GM19395 (cell line): ENCODE results near the gene DPY19L2.
"Not testable (repeated sequence)": the region's sequence is repeated elsewhere in the genome, so short reads cannot be mapped to it uniquely, and the experiment has no call there.

ENCODE experiments used
- ATAC-seq: cut with Tn5 transposase; IDR thresholded peaks from one replicate; pipeline ENCODE4 v1.9.1; 2021; ENCODE audit warnings: mild to moderate bottlenecking, moderate library complexity; ENCODE audit not compliant: unreplicated experiment

Gene DPY19L2

DNA sequence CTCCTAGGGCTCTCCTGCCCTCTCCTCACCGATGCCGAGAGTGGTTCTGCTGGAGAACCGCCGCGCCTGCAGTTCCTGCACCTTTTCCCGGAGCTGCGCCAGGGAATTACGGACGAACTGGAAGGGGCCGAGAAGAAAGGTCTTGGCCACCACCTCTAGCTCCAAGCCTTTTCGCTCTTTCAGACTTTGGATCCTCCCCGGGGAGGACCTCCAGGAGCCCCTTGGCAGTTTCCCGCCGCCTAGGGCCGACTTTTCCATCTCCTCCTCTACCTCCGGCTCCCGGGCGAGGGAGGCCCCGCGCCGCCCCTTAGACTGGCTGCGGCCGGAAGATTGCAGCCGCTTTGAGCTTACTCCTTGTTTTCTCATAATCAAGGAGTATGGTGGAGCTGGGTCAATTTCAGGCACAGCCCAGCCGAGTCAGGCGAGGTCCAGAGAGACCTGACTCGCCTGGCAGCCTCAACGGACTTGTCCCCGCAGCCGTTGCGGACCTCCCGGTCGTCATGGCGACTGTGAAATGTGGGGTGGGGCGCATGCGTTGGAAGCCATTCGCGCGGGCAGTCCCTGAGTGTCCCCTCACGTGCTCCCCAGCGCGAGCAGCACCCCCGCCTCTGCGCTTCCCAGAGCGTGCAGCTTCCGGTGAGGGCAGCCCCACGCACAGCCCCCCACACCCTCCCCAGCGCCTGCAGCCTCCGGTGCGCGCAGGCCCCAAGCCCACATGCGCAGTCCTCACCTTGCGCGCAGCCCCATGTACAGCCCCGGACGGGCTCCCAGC is at the start of gene DPY19L2:
Gene DPY19L2 (minus strand): TSS at position 466 of the 772 bp plus-strand sequence. CDS start 100 bp downstream, at position 366.
- ATAC-seq, result peak; percentile 69

DNA sequence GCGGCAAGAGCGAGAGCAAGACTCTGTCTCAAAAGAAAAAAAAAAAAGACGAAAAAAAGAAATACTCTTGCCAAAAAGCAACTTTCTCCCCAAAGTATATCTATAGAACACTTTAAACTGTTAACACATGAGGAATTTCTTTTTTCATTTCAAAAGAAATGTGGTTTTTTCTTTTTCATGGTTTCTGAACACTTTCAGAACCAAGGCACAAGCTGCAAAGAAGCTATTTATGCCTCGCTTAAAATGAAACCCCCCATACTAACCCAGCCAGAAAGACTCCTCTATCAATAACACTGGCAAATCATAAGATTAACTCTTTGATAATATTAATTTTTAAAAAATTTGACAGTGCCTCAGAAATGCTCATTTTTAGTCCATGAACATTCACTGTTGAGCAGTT is 48.6 kb upstream of the DPY19L2 start:
- peak; percentile 56 for ATAC-seq

DNA sequence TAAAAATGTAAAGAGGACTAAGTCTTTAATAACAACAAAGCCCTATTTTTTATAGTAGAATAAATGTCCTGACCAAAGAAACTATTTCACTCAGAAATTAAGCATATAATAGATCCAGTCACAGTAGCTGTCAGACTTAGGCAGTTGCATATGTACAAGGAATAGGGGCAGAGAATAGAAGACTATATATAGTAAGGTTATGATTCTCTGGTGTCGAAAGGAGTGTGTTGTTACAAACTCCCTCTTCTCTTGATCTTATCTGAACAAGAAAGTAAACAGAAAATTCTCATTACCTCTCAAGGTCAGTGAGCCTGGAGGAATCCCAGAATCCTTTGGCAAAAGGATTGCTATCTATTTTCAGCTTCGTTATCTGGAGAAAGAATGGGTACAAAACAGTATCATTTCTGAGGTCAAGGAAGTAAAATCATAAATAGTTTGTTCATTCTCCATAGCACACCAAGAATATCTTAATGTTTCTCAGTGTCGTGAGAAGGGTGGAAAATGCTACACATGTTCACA is 46.9 kb upstream of the DPY19L2 start:
- ATAC-seq, result not testable (repeated sequence)

DNA sequence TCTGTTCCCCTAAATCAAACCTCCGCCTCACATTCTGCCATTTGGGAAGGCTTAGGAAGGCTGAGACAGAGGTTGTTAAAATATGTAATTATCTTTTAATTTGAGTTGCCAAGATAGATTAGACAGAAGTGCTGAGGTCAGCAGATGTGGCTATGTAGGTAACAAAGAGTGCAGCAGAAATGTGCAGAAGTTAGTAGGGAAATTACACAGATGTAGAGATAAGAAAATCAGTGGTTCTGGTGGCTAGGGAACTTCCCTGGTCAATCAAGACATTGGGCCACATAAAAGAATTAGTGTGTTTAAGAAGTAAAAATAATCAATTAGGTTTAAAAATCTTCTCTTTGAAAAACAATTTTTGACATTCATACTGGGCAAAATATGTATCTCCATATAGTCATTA is 46.1 kb upstream of the DPY19L2 start:
- ATAC-seq, result not testable (repeated sequence)

DNA sequence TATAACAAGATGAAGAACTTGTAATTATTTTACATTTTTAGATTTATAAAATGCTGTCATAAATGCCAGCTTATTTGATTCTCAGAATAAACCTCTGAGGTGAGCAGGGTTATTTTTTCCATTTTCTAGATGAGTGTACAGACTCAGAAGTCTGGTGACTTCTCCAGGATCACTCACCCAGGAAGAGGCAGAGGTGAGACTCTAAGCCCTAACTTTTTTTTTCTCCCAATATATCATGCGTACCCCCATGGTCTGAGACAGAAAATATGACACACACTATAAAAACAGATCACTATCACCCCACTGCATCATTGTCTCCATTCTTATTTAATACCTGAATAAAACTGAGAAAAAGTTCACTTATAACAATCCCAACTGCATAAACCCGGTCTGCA is 45.4 kb upstream of the DPY19L2 start:
- ATAC-seq, result not testable (repeated sequence)

DNA sequence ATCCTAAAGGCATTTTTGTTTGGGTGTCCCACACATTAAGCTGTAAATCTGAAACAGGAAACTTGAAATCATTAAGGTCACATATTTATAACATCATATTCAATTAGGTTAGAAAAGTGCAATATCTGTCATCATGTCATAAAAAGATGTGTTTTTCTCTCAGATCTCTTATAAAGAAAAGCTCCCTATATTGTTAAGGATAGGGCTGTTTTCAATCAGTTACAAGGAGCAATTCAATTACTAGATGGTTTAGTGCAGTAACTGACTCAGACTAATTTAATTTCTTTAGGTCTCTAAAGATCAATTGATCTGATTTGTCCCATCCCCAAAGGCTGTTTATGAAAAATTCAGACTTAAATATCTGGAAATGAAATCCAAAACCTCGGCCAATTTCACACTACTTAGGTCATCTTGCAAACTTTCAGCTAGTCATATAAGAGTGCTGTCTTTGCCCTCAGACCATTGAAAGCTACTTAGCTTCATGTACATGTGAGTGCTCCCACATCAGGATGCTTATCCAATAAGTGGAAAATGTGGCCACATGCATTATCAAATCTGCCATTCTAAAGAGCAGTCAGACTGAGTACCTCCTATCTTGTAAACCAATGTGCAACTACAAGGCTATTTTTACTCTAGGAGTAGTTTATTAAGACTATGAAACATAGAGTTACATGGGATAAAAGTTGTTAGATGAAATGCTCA is 44.8 kb upstream of the DPY19L2 start:
- ATAC-seq, result not testable (repeated sequence)

DNA sequence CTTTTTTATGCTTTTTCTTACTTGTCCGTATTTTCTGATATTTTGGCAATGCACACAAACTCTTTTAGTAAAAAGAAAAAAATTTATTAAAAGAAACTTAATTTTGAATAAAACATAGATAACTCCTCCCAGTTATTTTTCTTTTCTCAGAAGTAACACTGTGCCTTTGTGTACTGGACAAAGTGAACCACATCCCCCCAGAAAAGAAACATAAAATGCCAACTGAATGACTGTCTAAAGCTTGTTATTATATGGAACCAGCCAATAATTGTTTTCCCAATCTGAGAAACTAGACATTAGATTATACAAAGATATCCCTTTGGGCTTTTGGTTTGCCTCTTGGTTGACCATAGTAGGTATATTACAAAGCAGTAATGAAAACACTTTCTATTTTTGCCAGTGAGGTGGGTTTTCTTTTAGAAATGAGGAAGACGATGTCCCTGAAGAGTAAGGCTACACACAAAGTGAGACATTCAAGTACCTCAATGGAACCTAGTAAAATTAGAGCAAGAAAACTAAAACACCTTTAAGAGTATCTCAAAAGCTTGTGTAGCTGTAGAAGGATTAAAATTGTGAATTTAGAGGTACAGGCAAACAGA is 44.2 kb upstream of the DPY19L2 start:
- ATAC-seq, result peak; percentile 38

DNA sequence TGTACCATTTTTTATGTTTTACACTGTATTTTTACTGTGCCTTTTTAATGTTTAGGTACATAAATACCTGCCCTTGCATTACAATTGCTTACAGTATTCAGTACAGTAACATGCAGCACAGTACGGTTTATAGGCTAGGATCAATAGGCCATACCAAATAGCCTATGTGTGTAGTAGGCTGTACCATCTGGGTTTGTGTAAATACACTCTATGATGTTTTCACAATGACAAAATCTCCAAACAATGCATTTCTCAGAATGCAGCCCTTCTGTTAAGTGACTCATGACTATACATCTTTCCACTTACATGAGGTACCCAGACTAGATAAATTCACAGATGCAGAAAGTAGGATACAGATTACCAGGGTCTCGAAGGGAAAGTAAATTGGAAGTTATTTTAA is 43.0 kb upstream of the DPY19L2 start:
- ATAC-seq, result not testable (repeated sequence)

DNA sequence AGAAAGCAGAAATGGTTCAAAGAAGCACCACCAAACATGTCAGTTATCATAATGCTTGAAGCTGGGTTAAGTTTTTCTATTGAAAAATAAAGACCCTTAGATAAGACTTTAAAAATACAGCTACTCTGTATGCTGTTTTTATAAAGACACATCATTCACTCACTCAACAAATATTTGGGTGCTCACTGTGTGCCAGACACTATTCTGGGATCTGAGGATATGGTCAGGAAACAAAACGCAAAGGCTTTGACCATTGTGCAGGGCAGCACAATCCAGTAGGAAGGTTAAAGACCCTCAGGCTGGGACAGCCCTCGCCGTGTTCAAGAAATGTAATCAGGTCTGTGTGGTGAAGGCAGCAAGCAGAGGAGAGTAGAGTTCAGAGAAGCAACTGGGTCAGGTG is 38.0 kb upstream of the DPY19L2 start:
- ATAC-seq, result no peak

DNA sequence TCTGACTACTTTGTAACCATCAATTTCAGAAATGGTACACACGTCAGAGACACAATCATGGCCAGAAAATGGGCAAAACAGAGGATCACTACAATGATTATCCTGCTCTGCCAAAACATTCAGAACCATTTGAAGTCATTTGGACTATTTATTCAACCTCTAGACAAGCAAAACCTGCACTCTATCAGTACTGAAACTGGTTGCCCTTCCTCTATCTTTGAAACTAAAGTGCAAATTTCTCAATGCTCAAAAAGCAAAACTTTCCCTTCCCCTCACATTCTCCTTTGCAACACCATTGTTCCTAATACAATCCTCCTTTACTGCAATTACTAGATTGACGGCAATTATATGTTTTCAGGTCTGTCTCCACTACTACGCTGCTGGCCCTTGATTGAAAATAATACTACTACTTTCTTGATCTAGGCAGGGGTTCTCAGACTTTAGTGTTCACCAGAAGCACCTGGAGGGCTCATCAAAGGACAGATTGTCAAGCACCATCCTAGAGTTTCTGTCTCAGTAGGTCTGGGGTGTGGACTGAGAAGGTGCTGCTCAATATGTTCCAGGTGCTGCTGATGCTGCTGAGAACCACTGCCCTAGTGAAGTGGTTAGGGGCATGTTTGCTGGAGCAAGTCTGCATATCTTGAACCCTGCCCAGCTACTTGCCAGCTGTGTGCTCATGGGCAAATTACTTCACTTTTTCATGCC is 31.5 kb upstream of the DPY19L2 start:
- peak; percentile 72 for ATAC-seq

DNA sequence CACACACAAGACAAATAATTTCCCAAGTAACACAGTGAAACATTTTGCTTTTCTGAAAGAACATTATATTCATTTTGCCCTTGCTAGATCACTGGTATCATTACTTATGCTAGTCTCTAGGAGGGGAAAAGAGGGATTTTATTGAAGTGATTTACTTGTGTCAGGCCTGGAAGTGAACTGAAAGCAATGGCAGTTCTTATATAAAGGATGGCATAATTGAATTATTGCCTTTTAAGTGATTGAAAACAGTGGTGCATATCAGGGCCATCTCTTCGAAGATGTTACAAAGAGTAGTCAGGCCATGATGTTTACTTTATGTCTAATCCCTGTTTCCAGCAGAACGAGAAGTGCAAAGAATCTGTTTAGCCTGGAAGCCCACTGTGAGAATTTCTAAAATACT is 30.7 kb upstream of the DPY19L2 start:
- not testable (repeated sequence) for ATAC-seq

DNA sequence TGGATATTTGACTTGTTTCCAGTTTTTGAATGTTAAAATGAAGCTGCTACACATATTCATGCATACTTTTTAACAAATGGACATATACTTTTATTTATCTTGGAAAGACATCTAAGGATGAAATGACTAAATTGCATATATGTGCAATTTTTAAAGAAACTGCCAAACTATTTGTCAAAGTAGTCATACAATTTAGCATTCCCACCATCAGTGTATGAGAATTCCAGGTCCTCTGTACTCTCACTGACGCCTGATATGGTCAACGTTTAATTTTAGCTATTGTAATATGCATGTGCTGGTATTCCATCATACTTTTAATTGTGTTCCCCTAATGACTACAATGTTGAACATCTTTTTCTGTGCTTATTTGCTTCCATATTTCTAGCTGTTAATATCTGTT is 22.5 kb upstream of the DPY19L2 start:
- ATAC-seq, result not testable (repeated sequence)

DNA sequence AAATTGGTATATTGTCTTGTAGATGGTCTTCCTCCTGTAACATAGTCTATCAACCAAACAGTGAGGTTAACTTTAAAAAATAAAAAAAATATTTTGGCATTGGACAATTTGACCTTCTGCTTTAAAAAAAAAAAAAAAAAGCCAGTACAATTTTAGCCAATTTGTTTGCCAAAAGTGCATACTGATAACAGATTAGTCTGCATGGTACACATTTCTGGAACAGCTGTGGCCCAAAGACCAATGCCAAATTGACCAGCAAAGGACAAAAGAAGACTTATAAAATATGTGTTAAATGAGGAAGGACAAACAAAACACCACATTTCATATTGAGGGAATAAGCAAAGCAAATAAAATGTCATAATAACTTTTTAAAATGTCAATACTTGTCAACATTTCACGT is 20.8 kb upstream of the DPY19L2 start:
- ATAC-seq, result not testable (repeated sequence)

DNA sequence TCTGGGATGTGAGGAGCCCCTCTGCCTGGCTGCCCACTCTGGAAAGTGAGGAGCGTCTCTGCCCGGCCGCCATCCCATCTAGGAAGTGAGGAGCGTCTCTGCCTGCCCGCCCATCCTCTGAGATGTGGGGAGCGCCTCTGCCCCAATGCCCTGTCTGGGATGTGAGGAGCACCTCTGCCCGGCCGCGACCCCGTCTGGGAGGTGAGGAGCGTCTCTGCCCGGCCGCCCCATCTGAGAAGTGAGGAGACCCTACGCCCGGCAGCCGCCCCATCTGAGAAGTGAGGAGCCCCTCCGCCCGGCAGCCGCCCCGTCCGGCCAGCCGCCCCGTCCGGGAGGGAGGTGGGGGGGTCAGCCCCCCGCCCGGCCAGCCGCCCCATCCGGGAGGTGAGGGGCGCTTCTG is 18.3 kb upstream of the DPY19L2 start:
- ATAC-seq, result not testable (repeated sequence)

DNA sequence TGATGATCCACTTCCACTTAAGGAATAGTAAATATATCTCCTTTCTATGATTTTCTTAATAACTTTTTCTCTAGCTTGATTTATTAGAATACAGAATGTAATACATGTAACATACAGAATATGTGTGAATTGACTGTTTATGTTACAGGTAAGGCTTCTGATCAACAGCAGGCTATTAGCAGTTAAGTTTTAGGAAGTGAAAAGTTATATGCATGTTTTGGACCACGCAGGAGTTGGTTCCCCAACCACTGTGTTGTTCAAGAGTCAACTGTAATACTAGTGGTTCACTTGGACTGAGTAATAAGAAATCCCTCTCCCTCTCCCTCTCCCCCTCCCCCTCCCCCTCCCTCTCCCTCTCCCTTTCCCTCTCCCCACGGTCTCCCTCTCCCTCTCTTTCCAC is 17.5 kb upstream of the DPY19L2 start:
- ATAC-seq, result not testable (repeated sequence)

DNA sequence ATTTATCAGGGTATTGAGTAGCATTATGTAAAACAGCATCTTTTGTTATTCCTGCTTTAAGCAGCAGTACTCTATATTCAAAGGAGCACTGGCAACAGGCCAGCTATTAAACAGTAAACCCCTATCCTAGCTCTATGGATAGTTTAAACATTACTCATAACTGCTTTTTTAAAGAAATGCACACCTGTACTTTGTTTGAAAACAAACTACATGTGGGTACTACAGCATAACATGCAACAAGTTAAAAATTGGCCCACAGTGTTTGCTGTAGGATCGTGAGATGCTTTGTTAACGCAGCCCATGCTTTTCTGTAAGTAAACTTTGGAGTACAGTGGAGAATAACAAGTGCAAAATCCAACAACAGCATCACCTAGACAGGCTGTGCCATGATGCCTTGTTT is 14.3 kb upstream of the DPY19L2 start:
- not testable (repeated sequence) for ATAC-seq

DNA sequence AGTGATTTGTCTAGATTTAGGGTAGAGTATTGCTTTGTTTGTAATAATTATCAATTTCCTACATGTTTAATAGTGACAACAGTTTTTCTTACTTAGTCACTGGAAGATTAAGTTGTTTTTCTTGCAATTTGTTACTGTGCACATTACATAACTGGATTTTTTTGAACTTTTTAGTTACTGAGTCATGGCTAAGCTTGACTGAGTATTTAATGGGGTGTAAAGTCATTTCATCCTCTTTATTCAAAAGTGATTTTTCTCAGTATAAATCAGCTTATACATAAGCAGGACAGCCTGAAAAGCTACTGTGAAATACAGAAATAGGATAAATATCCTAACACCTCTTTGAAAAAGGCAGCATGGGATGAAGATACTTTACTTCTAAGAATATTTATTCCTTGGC is 12.5 kb upstream of the DPY19L2 start:
- not testable (repeated sequence) for ATAC-seq

DNA sequence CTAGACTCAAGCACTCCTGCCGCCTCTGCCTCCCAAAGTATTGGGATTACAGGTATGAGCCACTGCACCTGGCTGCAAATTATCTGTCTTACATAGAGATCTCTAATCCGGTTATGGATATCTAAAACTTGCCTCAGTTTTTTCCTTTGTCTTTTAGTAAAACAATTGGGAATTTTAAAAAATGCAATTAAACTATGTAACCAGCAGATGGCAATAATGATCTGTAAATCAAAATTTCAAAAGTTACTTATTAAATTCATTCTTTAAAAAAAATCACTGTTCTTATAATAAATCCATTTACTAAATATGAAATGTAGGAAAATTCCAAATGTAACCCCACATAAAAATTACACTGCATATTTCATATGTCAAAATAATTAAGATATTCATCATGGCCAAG is 4.3 kb upstream of the DPY19L2 start:
- ATAC-seq, result not testable (repeated sequence)

DNA sequence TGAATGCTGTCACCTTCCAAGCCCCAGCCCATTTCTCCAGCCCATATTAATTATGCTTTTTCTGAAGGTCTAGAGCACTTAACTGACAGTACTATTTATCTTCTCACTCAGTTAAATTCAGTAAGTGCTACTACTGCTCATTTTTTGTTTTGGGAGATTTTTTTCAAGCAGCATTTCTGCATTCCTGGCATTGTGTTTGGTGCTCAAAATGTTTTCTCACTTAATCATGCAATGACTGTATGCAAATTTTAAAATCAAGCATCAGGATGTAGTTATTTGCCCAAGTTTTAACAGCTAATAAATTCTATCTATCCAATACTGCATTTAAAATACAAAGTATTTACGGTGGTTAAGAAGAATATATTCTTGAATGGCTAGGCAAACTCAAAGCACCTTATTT is 1.6 kb upstream of the DPY19L2 start:
- not testable (repeated sequence) for ATAC-seq

DNA sequence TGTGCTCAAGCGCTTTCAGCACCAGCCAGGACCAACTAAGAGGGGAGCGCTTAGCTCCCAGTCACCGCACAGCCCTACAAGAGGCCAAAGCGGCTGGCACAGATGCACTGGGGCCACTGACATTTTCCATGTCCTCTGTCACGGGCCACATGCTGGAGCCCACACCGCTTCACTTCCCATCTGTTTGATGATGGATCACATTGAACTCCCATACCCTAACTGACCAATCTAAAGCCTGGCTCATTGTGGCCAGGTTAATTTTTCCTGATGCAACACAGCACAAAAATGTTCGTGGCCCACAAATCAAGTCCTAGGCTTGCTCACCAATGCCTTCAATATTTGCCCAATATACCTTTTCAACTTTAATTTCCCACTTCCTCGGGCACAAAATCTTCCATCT is 1.1 kb upstream of the DPY19L2 start:
- ATAC-seq, result not testable (repeated sequence)

DNA sequence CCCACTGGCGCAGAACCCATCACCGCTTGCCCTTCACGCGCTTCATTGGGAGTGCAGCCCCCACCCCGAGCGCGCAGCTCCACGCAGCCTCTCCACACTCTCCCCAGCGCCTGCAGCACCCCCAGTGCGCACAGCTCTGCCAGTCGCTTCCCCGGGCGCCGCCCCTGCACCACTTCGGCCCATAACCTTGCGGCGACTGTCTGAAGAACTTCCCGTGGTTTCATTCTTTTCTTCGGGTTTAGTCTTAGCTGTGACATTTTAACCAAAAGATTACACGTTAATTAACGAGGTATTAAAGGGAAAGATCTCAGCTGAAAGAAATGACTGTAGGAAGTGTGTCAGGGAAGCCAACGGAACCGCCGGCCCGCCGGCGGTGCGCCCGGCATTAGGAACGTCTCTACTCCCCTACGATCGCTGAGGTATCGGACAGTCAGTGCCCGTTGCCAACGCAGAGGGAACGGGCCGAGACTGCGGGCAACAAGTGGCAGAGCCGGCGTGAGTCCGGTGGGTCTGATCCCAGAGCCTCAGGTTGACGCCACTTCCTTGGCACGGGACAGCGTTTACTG is 590 bp upstream of the DPY19L2 start:
- peak; percentile 49 for ATAC-seq
